Testis (tissue), 3 donors: Measurements from ENCODE around the gene MEPCE. TPM values are rescaled to one million over a fixed set of nuclear protein-coding genes. Genes with fewer than 3 reads are reported as not detected.

Experiments used
- DNase-seq: peaks from one replicate; pipeline ENCODE4 v3.0.0-alpha.2; 2019
- H3K27ac ChIP-seq, 2 donors: fragments of 200-600 bp; sonication (generic); one replicate each; pipeline ENCODE4 v1.5.1; 2019
- H3K27me3 ChIP-seq: fragments of 200-600 bp; sonication (generic); one replicate; pipeline ENCODE4 v1.5.1; 2019
- H3K36me3 ChIP-seq: fragments of 200-600 bp; sonication (generic); one replicate; pipeline ENCODE4 v1.5.1; 2017; ENCODE audit warnings: low read depth; ENCODE audit errors: missing control alignments
- H3K4me1 ChIP-seq: fragments of 200-600 bp; sonication (generic); one replicate; pipeline ENCODE4 v1.5.1; 2019
- H3K4me3 ChIP-seq, 2 donors: fragments of 200-600 bp; sonication (generic); one replicate each; pipeline ENCODE4 v1.5.1; 2017 to 2019
- H3K9me3 ChIP-seq: fragments of 200-600 bp; sonication (generic); one replicate; pipeline ENCODE4 v1.5.1; 2017
- POLR2A ChIP-seq: fragments of 450-650 bp; IDR thresholded peaks from one replicate; pipeline ENCODE4 v1.6.1; 2017; ENCODE audit warnings: antibody characterized with exemption, mild to moderate bottlenecking, moderate library complexity
- WGBS, 2 donors: methylation state at CpG; one replicate each; pipeline ENCODE4 v1.1.5; 2018; 5-methylcytosine and 5-hydroxymethylcytosine counted together
- intact Hi-C: fragments of 100-400 bp; cut with DNase I; formaldehyde crosslinking; loops from one replicate; pipeline ENCODE4 v1.15.1; 2023; ENCODE audit warnings: low total_unique reads
- polyA plus RNA-seq: library from polyadenylated mRNA; stranded (reverse); fragments of 350-450 nt; fragmentation: Illumina TruSeq; extraction: RNeasy Lipid Tissue Mini Kit (QIAGEN cat#74804); gene quantifications from one replicate; pipeline ENCODE4 v1.2.3, GENCODE V29; 2014; ENCODE audit warnings: low read depth, low replicate concordance; ENCODE audit not compliant: insufficient read depth
- total RNA-seq, 2 donors: library from RNA; depleted of rRNA; stranded (reverse); fragments of >200 nt; gene quantifications; one replicate each; pipeline ENCODE4 v1.2.3, GENCODE V29; 2016
- TF ChIP-seq, protein P1 (sequence below), 3 experiments: fragments of 450-650 bp in 2 of 3; fragments of 200-600 bp in 1 of 3; sonication (generic) in 1 of 3; IDR thresholded peaks; one replicate each; pipeline ENCODE4 v1.5.1; 2016 to 2019; ENCODE audit warnings: antibody characterized with exemption in 3 of 3, mild to moderate bottlenecking in 2 of 3, moderate library complexity in 1 of 3

Gene MEPCE
- total and polyA plus RNA-seq, 3 donors from 2014 or later, result 74.6 to 182 (median 89.3) TPM

- Histone ChIP-seq H3K4me1 (peaks cover 34% of the 10 kb centered on the region), H3K36me3 (no peaks in the 10 kb centered on the region), H3K9me3 (no peaks in the 10 kb centered on the region), H3K4me3 (no peak overlapping the region), H3K27ac (peak overlapping the region; percentile 77 to 79), H3K27me3 (no peaks in the 10 kb centered on the region)
- WGBS, 2 donors, result 68 to 73% methylated on average over 10 to 13 of the region's 13 CpGs
- no peak for DNase-seq
- no peak for TF ChIP-seq POLR2A
- TF ChIP-seq, protein P1, sequence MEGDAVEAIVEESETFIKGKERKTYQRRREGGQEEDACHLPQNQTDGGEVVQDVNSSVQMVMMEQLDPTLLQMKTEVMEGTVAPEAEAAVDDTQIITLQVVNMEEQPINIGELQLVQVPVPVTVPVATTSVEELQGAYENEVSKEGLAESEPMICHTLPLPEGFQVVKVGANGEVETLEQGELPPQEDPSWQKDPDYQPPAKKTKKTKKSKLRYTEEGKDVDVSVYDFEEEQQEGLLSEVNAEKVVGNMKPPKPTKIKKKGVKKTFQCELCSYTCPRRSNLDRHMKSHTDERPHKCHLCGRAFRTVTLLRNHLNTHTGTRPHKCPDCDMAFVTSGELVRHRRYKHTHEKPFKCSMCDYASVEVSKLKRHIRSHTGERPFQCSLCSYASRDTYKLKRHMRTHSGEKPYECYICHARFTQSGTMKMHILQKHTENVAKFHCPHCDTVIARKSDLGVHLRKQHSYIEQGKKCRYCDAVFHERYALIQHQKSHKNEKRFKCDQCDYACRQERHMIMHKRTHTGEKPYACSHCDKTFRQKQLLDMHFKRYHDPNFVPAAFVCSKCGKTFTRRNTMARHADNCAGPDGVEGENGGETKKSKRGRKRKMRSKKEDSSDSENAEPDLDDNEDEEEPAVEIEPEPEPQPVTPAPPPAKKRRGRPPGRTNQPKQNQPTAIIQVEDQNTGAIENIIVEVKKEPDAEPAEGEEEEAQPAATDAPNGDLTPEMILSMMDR (IDR thresholded peaks at IDR 0.05), result no peak
- intact Hi-C loops, result no loop called here
Measured at GRCh38 chr7:100397315-100398081, 32.1 kb upstream of the MEPCE start.

GRCh38 chr7:100398239-100398638 lies 31.4 kb upstream of the MEPCE start:
- DNase-seq, result no peak
- H3K27ac ChIP-seq, result peak overlapping the region; percentile 77 to 79
- H3K9me3 ChIP-seq, result no peaks in the 10 kb centered on the region
- H3K27me3 ChIP-seq, result no peaks in the 10 kb centered on the region
- TF ChIP-seq, protein P1 (IDR thresholded peaks at IDR 0.05), result no peak
- no peak for TF ChIP-seq POLR2A
- intact Hi-C loops, result no loop called here
- WGBS, 2 donors, result 41 to 51% methylated on average over 2 of the region's 2 CpGs
- peaks cover 34% of the 10 kb centered on the region for H3K4me1 ChIP-seq
- no peak overlapping the region for H3K4me3 ChIP-seq
- no peaks in the 10 kb centered on the region for H3K36me3 ChIP-seq

- WGBS, 2 donors, result 55 to 62% methylated on average over 3 of the region's 3 CpGs
- DNase-seq, result peak; percentile 62
- Histone ChIP-seq H3K4me1 (peaks cover 34% of the 10 kb centered on the region), H3K27ac (peak overlapping the region; percentile 77 to 79), H3K4me3 (no peak overlapping the region), H3K27me3 (no peaks in the 10 kb centered on the region), H3K9me3 (no peaks in the 10 kb centered on the region), H3K36me3 (no peaks in the 10 kb centered on the region)
- intact Hi-C loops, result loop anchor here (10.0 kb wide), 1 partner anchor 55 kb away; no protein-coding TSS in a partner anchor
- no peak for TF ChIP-seq POLR2A
- TF ChIP-seq, protein P1 (IDR thresholded peaks at IDR 0.05), result no peak
Measured at GRCh38 chr7:100400041-100400440, 29.6 kb upstream of the MEPCE start.

- H3K4me3 ChIP-seq, result no peak overlapping the region
- TF ChIP-seq, protein P1 (IDR thresholded peaks at IDR 0.05), result no peak
- TF ChIP-seq POLR2A, result no peak
- peaks cover 34% of the 10 kb centered on the region for H3K4me1 ChIP-seq
- H3K9me3 ChIP-seq, result no peaks in the 10 kb centered on the region
- intact Hi-C loops, result loop anchor here (10.0 kb wide), 1 partner anchor 56 kb away; no protein-coding TSS in a partner anchor
- no peaks in the 10 kb centered on the region for H3K27me3 ChIP-seq
- no peaks in the 10 kb centered on the region for H3K36me3 ChIP-seq
- H3K27ac ChIP-seq, result peak overlapping the region in 1 of 2 donors; percentile 46
- WGBS, 2 donors, result 79 to 84% methylated on average over 10 to 11 of the region's 11 CpGs
- DNase-seq, result no peak
Measured at GRCh38 chr7:100400656-100401055, 29.0 kb upstream of the MEPCE start.
